ENCODE results near the gene LNP1.

DNA sequence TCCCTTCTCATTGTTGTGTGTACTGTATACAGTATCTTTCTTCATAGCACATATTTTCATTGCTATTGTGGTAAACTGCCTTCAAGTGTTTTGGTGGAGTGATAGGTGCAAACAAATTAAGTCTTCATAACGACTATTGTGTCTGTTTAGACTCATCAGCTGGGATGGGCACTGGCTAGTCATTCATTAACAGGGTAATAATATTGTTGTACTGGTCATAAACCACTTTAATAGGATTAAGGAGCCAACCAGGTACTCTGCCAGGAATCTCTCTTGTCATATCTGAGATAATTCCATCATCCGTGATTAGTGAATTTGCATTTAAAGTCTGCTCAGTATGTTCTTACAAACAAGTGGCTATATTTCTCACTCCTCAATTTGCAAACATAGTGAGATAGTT, 80.8 kb downstream of the LNP1 start:
- TF ChIP-seq, protein P1, sequence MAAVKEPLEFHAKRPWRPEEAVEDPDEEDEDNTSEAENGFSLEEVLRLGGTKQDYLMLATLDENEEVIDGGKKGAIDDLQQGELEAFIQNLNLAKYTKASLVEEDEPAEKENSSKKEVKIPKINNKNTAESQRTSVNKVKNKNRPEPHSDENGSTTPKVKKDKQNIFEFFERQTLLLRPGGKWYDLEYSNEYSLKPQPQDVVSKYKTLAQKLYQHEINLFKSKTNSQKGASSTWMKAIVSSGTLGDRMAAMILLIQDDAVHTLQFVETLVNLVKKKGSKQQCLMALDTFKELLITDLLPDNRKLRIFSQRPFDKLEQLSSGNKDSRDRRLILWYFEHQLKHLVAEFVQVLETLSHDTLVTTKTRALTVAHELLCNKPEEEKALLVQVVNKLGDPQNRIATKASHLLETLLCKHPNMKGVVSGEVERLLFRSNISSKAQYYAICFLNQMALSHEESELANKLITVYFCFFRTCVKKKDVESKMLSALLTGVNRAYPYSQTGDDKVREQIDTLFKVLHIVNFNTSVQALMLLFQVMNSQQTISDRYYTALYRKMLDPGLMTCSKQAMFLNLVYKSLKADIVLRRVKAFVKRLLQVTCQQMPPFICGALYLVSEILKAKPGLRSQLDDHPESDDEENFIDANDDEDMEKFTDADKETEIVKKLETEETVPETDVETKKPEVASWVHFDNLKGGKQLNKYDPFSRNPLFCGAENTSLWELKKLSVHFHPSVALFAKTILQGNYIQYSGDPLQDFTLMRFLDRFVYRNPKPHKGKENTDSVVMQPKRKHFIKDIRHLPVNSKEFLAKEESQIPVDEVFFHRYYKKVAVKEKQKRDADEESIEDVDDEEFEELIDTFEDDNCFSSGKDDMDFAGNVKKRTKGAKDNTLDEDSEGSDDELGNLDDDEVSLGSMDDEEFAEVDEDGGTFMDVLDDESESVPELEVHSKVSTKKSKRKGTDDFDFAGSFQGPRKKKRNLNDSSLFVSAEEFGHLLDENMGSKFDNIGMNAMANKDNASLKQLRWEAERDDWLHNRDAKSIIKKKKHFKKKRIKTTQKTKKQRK (IDR thresholded peaks at IDR 0.05; ENCODE audit: borderline replicate concordance, low read depth, low read length) = no peak
- TF ChIP-seq YY1 (IDR thresholded peaks at IDR 0.05; ENCODE audit: borderline replicate concordance in 1 of 3, control insufficient read depth in 1 of 3, extremely low read depth in 1 of 3, insufficient read depth in 3 of 3, insufficient read length in 1 of 3, insufficient replicate concordance in 2 of 3, low read depth in 1 of 3, low read length in 2 of 3) (no peak), PHTF2 (CRISPR knock-in tag; IDR thresholded peaks at IDR 0.05) (no peak), ZNF707 (CRISPR knock-in tag; conservative IDR thresholded peaks at IDR 0.05) (no peak), POLR2A (conservative IDR thresholded peaks at IDR 0.05) (no peak)
- TF ChIP-seq, protein P2, sequence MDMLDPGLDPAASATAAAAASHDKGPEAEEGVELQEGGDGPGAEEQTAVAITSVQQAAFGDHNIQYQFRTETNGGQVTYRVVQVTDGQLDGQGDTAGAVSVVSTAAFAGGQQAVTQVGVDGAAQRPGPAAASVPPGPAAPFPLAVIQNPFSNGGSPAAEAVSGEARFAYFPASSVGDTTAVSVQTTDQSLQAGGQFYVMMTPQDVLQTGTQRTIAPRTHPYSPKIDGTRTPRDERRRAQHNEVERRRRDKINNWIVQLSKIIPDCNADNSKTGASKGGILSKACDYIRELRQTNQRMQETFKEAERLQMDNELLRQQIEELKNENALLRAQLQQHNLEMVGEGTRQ (CRISPR knock-in tag; IDR thresholded peaks at IDR 0.05) = no peak
- TF ChIP-seq, protein P3, sequence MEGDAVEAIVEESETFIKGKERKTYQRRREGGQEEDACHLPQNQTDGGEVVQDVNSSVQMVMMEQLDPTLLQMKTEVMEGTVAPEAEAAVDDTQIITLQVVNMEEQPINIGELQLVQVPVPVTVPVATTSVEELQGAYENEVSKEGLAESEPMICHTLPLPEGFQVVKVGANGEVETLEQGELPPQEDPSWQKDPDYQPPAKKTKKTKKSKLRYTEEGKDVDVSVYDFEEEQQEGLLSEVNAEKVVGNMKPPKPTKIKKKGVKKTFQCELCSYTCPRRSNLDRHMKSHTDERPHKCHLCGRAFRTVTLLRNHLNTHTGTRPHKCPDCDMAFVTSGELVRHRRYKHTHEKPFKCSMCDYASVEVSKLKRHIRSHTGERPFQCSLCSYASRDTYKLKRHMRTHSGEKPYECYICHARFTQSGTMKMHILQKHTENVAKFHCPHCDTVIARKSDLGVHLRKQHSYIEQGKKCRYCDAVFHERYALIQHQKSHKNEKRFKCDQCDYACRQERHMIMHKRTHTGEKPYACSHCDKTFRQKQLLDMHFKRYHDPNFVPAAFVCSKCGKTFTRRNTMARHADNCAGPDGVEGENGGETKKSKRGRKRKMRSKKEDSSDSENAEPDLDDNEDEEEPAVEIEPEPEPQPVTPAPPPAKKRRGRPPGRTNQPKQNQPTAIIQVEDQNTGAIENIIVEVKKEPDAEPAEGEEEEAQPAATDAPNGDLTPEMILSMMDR (IDR thresholded peaks at IDR 0.05 in 2 of 3, conservative IDR thresholded peaks at IDR 0.05 in 1 of 3; ENCODE audit: insufficient read depth in 2 of 3, low read depth in 1 of 3, low read length in 3 of 3) = no peak

Data from K562 (cell line).